Fibroblast of pulmonary artery (primary cell): ENCODE measurements around the gene SPNS2.

Source experiments
- DNase-seq: peaks from one replicate; pipeline ENCODE4 v3.0.0-alpha.2; 2010; ENCODE audit warnings: low read depth
- H3K4me3 ChIP-seq: replicated peaks from 2 replicates; pipeline ENCODE4 v1.5.1; 2011; ENCODE audit warnings: low read depth, mild to moderate bottlenecking, control low read depth, low read length, moderate library complexity
- CTCF ChIP-seq: IDR thresholded peaks from 2 replicates; pipeline ENCODE4 v1.5.1; 2011; ENCODE audit warnings: mild to moderate bottlenecking, control low read depth, low read length, inconsistent platforms; ENCODE audit errors: missing control alignments

SPNS2 gene

GRCh38 chr17:4560837-4561256 is 62.2 kb downstream of the SPNS2 start:
- no peak overlapping the region for H3K4me3 ChIP-seq
- peak; percentile 72 for DNase-seq
- TF ChIP-seq CTCF: peak; percentile 41

DNA sequence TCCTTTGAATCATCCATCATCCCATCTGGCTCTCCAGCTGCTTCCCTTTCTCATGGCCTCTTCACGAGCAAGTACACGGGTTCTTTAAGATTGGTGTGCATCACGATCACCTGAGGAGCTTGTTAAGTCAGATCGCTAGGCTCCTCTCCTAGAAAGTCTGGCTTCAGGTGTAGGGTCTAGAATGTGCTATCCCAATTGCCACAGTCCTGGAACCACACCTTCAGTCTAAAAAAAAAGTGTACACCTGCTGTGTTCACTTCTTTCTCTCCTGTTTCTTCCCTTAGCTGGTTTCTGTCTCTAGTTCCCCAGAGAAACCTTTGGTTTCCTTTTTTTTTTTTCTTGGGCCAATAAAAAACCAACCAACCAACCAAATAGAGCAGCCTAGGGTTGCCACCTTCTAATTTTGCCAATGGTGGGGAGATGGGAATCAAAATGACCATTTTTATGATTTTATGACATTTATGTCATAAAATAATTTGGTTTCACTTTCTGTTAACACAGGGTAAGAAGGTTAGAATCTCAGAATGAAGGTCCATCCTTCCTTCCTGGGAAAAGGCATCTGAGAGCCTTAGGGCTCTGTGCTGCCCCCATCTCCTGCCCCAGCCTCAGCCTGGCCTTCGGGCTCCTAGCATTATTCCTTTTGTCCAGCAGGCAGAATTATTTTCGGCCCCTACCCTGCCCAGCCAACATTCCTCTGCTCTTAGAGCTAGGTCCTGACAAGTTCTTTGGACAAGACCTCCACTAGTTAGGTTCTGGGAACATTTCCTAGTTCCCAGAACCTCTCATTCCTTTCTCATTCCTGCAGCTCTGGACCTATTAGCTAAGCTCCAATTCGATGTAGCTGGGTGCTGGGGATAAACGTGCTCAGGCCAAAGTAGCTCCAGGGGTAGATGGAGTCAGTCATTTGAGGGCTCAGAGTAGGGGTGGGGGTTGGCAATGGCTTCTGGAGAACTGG is 63.6 kb downstream of the SPNS2 start:
- no peak overlapping the region for H3K4me3 ChIP-seq
- DNase-seq: no peak
- no peak for TF ChIP-seq CTCF

DNA sequence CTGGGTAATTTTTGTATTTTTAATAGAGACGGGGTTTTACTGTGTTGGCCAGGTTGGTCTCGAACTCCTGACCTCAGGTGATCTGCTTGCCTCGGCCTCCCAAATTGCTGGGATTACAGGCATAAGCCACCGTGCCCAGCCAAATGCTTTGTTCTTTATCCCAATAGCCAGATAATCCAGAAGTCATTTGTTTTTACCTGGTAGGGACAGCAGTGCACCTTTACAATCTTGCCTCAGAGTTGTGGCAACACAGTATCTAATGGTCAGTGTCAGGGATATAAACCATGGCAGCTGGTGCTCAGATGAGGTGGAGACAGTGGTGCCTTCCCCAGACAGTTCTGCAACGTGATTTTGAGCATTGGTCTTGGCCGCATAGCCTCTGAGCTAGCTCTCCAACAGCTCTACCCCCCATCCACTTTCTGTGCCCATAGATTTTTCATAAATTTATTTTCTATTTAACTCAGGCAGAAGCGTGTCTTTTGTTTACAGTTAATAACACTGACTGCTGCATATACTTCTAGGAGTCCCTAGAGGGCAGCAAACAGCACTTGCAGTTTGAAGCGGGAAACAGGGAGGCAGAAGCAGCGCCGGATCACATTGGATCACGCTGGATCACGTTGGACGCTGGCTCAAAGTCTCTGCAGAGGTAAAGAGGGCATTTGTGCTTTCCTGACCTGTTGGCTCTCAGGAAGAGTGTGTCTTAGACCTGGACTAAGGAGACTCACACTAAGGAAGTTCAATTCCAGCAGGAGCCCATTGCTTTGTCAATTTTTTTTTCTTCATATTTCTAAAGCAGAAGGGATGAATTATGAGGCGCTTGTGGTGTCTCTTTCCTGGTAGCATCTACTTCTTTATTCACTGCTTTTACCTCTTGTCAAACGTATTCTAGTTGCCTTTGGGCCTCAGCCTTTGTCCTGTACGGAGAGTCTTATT is 66.8 kb downstream of the SPNS2 start:
- peak; percentile 83 for DNase-seq
- peak; percentile 91 for TF ChIP-seq CTCF
- no peak overlapping the region for H3K4me3 ChIP-seq

- peak; percentile 82 for TF ChIP-seq CTCF
- peak; percentile 60 for DNase-seq
- H3K4me3 ChIP-seq: no peak overlapping the region
Measured at GRCh38 chr17:4566785-4567184, 68.1 kb downstream of the SPNS2 start.

- DNase-seq: no peak
Measured at GRCh38 chr17:4569591-4569990, 70.9 kb downstream of the SPNS2 start.

GRCh38 chr17:4572131-4572530 is 73.5 kb downstream of the SPNS2 start:
- no peak overlapping the region for H3K4me3 ChIP-seq
- TF ChIP-seq CTCF: no peak
- no peak for DNase-seq

More at GRCh38 chr17:4569591-4569990, 70.9 kb downstream of the SPNS2 start:
- no peak for TF ChIP-seq CTCF
- no peak overlapping the region for H3K4me3 ChIP-seq
